Measurements from ENCODE around the gene VOPP1.

Gene VOPP1

GRCh38 chr7:55432939-55433784 lies 139.1 kb downstream of the VOPP1 start:
- DNase-seq (ENCODE audit: low spot score), result peak; percentile 71

- DNase-seq (ENCODE audit: low spot score), result no peak
These were observed 139.8 kb downstream of the VOPP1 start for GRCh38 chr7:55432506-55432905.

GRCh38 chr7:55431898-55432297 lies 140.4 kb downstream of the VOPP1 start:
- DNase-seq (ENCODE audit: low spot score), result no peak

- DNase-seq (ENCODE audit: low spot score), result no peak
These were observed 142.3 kb downstream of the VOPP1 start for GRCh38 chr7:55429835-55430499.

GRCh38 chr7:55427800-55428199 lies 144.5 kb downstream of the VOPP1 start:
- DNase-seq (ENCODE audit: low spot score), result no peak

GRCh38 chr7:55427342-55427741 lies 145.0 kb downstream of the VOPP1 start:
- DNase-seq (ENCODE audit: low spot score), result no peak

DNA sequence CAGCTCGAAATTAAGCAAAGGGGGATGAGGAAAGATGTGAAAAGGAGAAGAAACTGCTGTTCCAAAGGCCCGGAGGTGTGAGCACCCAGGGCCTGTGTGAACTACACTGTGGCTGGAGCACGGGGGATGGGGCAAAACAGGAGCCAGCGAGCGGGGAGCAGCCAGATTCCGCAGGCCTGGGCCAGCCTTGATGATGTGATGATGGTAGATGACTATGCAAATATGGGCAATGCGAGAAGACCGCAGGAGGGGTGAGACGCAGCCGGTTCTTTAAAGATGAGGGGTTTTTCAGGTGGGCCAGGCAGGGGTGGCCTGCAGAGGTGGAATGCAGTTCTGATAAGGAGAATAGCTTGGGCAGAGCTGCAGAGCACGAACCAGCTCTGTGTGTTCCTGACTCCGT lies 145.6 kb downstream of the VOPP1 start:
- no peak for DNase-seq (ENCODE audit: low spot score)

- DNase-seq (ENCODE audit: low spot score), result no peak
These were observed 147.1 kb downstream of the VOPP1 start for GRCh38 chr7:55425141-55425752.

- DNase-seq (ENCODE audit: low spot score), result no peak
These were observed 148.4 kb downstream of the VOPP1 start for GRCh38 chr7:55423891-55424290.

GRCh38 chr7:55423277-55423711 lies 149.0 kb downstream of the VOPP1 start:
- DNase-seq (ENCODE audit: low spot score), result no peak

Data from RKO (cell line).